ENCODE results near the gene PLEKHG2. TPM values are rescaled to one million over a fixed set of nuclear protein-coding genes. Genes with fewer than 3 reads are reported as not detected.

PLEKHG2 gene
- total RNA-seq, 1 donor from 2014 or later, result 14.1 TPM

- Histone ChIP-seq H3K27ac (replicated peaks) (peak overlapping the region; percentile 87), H3K4me3 (peak overlapping the region; percentile 96), H3K27me3 (ENCODE audit: low read depth) (peaks cover 4% of the 10 kb centered on the region), H3K36me3 (peaks cover 32% of the 10 kb centered on the region), H3K4me1 (peaks cover 44% of the 10 kb centered on the region), H3K9me3 (replicated peaks) (no peaks in the 10 kb centered on the region)
- DNase-seq, result no peak
- intact Hi-C loops (cut with micrococcal nuclease), result no loop called here
- TF ChIP-seq CTCF (IDR thresholded peaks at IDR 0.05; ENCODE audit: borderline replicate concordance), result no peak
Measured at GRCh38 chr19:39434123-39435076, 21.9 kb downstream of the PLEKHG2 start.

GRCh38 chr19:39435499-39436349, 23.3 kb downstream of the PLEKHG2 start, which contains the start of gene RPS16:
Gene RPS16 (minus strand): TSS chr19:39435949. CDS start chr19:39435895, 54 bp downstream.
- Histone ChIP-seq H3K27me3 (ENCODE audit: low read depth) (peaks cover 4% of the 10 kb centered on the region), H3K27ac (replicated peaks) (peak within 1 kb of the TSS; percentile 87), H3K36me3 (peaks cover 32% of the 10 kb centered on the region), H3K9me3 (replicated peaks) (no peaks in the 10 kb centered on the region), H3K4me3 (peak within 1 kb of the TSS; percentile 96), H3K4me1 (peaks cover 45% of the 10 kb centered on the region)
- intact Hi-C loops (cut with micrococcal nuclease), result no loop called here
- TF ChIP-seq CTCF (IDR thresholded peaks at IDR 0.05; ENCODE audit: borderline replicate concordance), result no peak
- DNase-seq, result peak; percentile 99

- H3K27me3 ChIP-seq (ENCODE audit: low read depth), result peaks cover 4% of the 10 kb centered on the region
- no peak for TF ChIP-seq CTCF (IDR thresholded peaks at IDR 0.05; ENCODE audit: borderline replicate concordance)
- DNase-seq, result no peak
- H3K36me3 ChIP-seq, result peaks cover 32% of the 10 kb centered on the region
- intact Hi-C loops (cut with micrococcal nuclease), result no loop called here
- H3K4me1 ChIP-seq, result peaks cover 39% of the 10 kb centered on the region
- H3K27ac ChIP-seq (replicated peaks), result peak overlapping the region; percentile 87
- H3K4me3 ChIP-seq, result peak overlapping the region; percentile 96
- H3K9me3 ChIP-seq (replicated peaks), result no peaks in the 10 kb centered on the region
Measured at GRCh38 chr19:39436350-39436716, 23.9 kb downstream of the PLEKHG2 start.

GRCh38 chr19:39438270-39438934, 25.9 kb downstream of the PLEKHG2 start:
- H3K27me3 ChIP-seq (ENCODE audit: low read depth), result peaks cover 4% of the 10 kb centered on the region
- no peak for TF ChIP-seq CTCF (IDR thresholded peaks at IDR 0.05; ENCODE audit: borderline replicate concordance)
- peaks cover 14% of the 10 kb centered on the region for H3K36me3 ChIP-seq
- H3K4me1 ChIP-seq, result peaks cover 36% of the 10 kb centered on the region
- H3K27ac ChIP-seq (replicated peaks), result no peak overlapping the region
- intact Hi-C loops (cut with micrococcal nuclease), result no loop called here
- no peaks in the 10 kb centered on the region for H3K9me3 ChIP-seq (replicated peaks)
- DNase-seq, result no peak
- no peak overlapping the region for H3K4me3 ChIP-seq

Data from left ventricle myocardium inferior (tissue), 1 donor.